ENCODE data around the gene NSD1. TPM values are rescaled to one million over a fixed set of nuclear protein-coding genes. Genes with fewer than 3 reads are reported as not detected.

Gene NSD1
- total RNA-seq, 3 donors from 2014 or later = 59.3 to 103 (median 69.7) TPM

- peak in 1 of 3 donors; percentile 3 for DNase-seq
- H3K36me3 ChIP-seq (ENCODE audit: low read depth) = peaks cover 8% of the 10 kb centered on the region
- no peak overlapping the region for H3K4me3 ChIP-seq
- no peaks in the 10 kb centered on the region for H3K9me3 ChIP-seq
- TF ChIP-seq CTCF (IDR thresholded peaks at IDR 0.05) = no peak
- intact Hi-C loops (cut with DNase I, micrococcal nuclease) = no loop called here
- no peaks in the 10 kb centered on the region for H3K4me1 ChIP-seq (ENCODE audit: low read depth)
- ATAC-seq = no peak
Observed at GRCh38 chr5:177333420-177334154, 200.0 kb downstream of the NSD1 start.

GRCh38 chr5:177334155-177334551 lies 200.6 kb downstream of the NSD1 start:
- Histone ChIP-seq H3K4me3 (no peak overlapping the region), H3K36me3 (ENCODE audit: low read depth) (peaks cover 8% of the 10 kb centered on the region), H3K9me3 (no peaks in the 10 kb centered on the region), H3K4me1 (ENCODE audit: low read depth) (no peaks in the 10 kb centered on the region)
- ATAC-seq (no peak), DNase-seq (peak in 1 of 3 donors; percentile 12)
- intact Hi-C loops (cut with DNase I, micrococcal nuclease) = no loop called here
- TF ChIP-seq CTCF (IDR thresholded peaks at IDR 0.05) = no peak

DNA sequence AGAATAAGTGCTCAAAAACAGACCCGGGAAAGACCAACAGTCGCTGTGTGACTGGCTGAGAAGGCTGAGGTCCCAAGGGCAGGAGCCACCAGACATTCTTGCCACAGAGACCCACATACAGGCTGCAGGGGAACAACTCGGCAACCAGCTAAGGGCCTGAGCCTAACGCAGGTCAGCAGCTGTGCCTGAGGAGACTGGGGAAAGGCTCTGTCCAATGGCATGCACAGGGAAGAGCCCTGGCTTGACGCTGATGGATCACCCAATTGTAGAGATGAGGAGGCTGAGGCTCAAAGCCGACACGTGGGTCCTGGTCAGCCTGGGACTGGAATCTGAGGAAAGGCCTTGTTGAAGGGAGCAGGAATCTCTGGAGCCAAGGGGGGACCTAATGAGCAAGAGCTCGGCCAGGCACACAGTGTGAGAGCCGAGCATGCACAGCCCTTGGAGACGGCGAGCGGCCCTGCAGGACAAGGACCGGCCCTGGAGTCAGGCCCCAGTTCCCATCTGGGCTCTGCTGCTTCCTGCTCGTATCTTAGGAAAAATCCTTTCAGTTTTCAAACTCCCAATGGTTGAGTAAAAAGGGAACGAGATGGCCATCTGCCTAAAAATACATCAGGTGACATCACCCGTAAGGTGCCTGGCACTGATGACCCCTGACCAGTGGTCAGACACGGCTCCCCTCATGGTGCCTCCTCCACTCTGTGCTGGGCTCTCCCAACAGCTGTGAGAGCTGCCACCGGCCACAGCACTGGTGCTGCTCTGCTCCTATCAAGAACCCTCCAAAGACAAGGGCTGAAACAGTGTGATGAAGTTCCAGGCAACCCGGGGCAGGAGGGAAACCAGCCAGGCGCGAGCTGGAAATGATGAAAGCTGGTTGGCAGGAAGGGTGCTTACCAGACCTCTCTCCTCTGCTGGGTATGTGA lies 201.5 kb downstream of the NSD1 start:
- DNase-seq (peak in 1 of 3 donors; percentile 14), ATAC-seq (no peak)
- no peaks in the 10 kb centered on the region for H3K4me1 ChIP-seq (ENCODE audit: low read depth)
- no peak overlapping the region for H3K4me3 ChIP-seq
- TF ChIP-seq CTCF (IDR thresholded peaks at IDR 0.05) = no peak
- H3K36me3 ChIP-seq (ENCODE audit: low read depth) = peaks cover 8% of the 10 kb centered on the region
- intact Hi-C loops (cut with DNase I, micrococcal nuclease) = no loop called here
- no peaks in the 10 kb centered on the region for H3K9me3 ChIP-seq

DNA sequence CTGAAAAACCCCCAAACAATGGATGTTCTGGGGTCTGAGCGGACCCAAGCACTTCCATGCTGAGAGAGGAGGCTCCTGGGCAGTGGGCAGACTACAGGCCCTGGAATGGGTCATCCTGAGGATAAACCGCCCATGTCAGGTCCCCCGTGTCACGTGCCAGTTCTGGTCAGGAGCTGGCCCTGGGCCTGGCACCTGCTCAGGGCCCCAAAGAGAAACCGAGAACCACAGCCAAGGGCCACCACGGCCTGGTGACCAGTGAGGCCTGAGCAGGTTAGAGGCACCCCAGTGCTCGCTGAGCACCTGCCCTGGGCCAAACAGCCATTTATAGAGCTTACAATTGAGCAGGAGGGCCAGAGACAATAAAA lies 202.1 kb downstream of the NSD1 start:
- peaks cover 8% of the 10 kb centered on the region for H3K36me3 ChIP-seq (ENCODE audit: low read depth)
- intact Hi-C loops (cut with DNase I, micrococcal nuclease) = no loop called here
- H3K9me3 ChIP-seq = no peaks in the 10 kb centered on the region
- no peaks in the 10 kb centered on the region for H3K4me1 ChIP-seq (ENCODE audit: low read depth)
- H3K4me3 ChIP-seq = no peak overlapping the region
- TF ChIP-seq CTCF (IDR thresholded peaks at IDR 0.05) = no peak
- ATAC-seq = no peak
- DNase-seq = peak in 1 of 3 donors; percentile 18

GRCh38 chr5:177336112-177336511 lies 202.5 kb downstream of the NSD1 start:
- Histone ChIP-seq H3K4me3 (no peak overlapping the region), H3K36me3 (ENCODE audit: low read depth) (peaks cover 8% of the 10 kb centered on the region), H3K9me3 (no peaks in the 10 kb centered on the region), H3K4me1 (ENCODE audit: low read depth) (no peaks in the 10 kb centered on the region)
- intact Hi-C loops (cut with DNase I, micrococcal nuclease) = no loop called here
- no peak for TF ChIP-seq CTCF (IDR thresholded peaks at IDR 0.05)
- ATAC-seq (peak; percentile 69), DNase-seq (peak in 1 of 3 donors; percentile 40)
